Activated naive CD4-positive, alpha-beta T cell treated with anti-CD3 and anti-CD28 coated beads, Interleukin-2, amount 10 ng/mL, durations not matched to agents 7 days and 5 days (primary cell): ENCODE results near the gene LLPH.

Experiments
- CTCF ChIA-PET: fragments of 350-600 bp; sonication (Branson Sonifier 250); formaldehyde crosslinking; loops from one replicate; lab custom pipeline; 2021; ENCODE audit warnings: antibody characterized with exemption; lab: Charles Lee
- DNase-seq: peaks from one replicate; pipeline ENCODE4 v3.0.0-alpha.2; 2020
- H3K27ac Mint-ChIP-seq: one replicate; pipeline ENCODE4 v1.8.0; 2021; ENCODE audit warnings: mild to moderate bottlenecking, moderate library complexity, mixed read lengths
- H3K27me3 Mint-ChIP-seq: one replicate; pipeline ENCODE4 v1.8.0; 2021; ENCODE audit warnings: mild to moderate bottlenecking, mixed read lengths
- H3K36me3 Mint-ChIP-seq: one replicate; pipeline ENCODE4 v1.8.0; 2021; ENCODE audit warnings: mixed read lengths
- H3K4me1 Mint-ChIP-seq: one replicate; pipeline ENCODE4 v1.8.0; 2021; ENCODE audit warnings: mixed read lengths
- H3K4me3 Mint-ChIP-seq: one replicate; pipeline ENCODE4 v1.8.0; 2021; ENCODE audit warnings: mild to moderate bottlenecking, moderate library complexity, mixed read lengths
- H3K9me3 Mint-ChIP-seq: one replicate; pipeline ENCODE4 v1.8.0; 2021; ENCODE audit warnings: mixed read lengths

Gene LLPH

GRCh38 chr12:66103016-66103913, 27.3 kb downstream of the LLPH start:
- DNase-seq = no peak
- H3K27me3 Mint-ChIP-seq = peaks cover 31% of the 10 kb centered on the region
- H3K4me1 Mint-ChIP-seq = peaks cover 2% of the 10 kb centered on the region
- no peak overlapping the region for H3K27ac Mint-ChIP-seq
- no peaks in the 10 kb centered on the region for H3K36me3 Mint-ChIP-seq
- CTCF ChIA-PET = interaction anchor here (0.5 to 2.2 kb wide), 2 partner anchors 19 to 555 kb away, joined by 5 to 7 read pairs; no protein-coding TSS in a partner anchor
- H3K4me3 Mint-ChIP-seq = no peak overlapping the region
- no peaks in the 10 kb centered on the region for H3K9me3 Mint-ChIP-seq

- peaks cover 10% of the 10 kb centered on the region for H3K27me3 Mint-ChIP-seq
- no peaks in the 10 kb centered on the region for H3K4me1 Mint-ChIP-seq
- no peak overlapping the region for H3K27ac Mint-ChIP-seq
- no peaks in the 10 kb centered on the region for H3K9me3 Mint-ChIP-seq
- H3K36me3 Mint-ChIP-seq = no peaks in the 10 kb centered on the region
- CTCF ChIA-PET = no interaction called here
- H3K4me3 Mint-ChIP-seq = no peak overlapping the region
- DNase-seq = no peak
Measured at GRCh38 chr12:66092559-66093269, 37.8 kb downstream of the LLPH start.

GRCh38 chr12:66090157-66090556, 40.4 kb downstream of the LLPH start:
- CTCF ChIA-PET = interaction anchor here (1.0 kb wide), 1 partner anchor 534 kb away, joined by 3 read pairs; no protein-coding TSS in a partner anchor

GRCh38 chr12:66087365-66087943, 43.1 kb downstream of the LLPH start:
- Mint-ChIP-seq H3K36me3 (no peaks in the 10 kb centered on the region), H3K9me3 (no peaks in the 10 kb centered on the region), H3K27ac (no peak overlapping the region), H3K4me1 (no peaks in the 10 kb centered on the region), H3K4me3 (no peak overlapping the region), H3K27me3 (peaks cover 5% of the 10 kb centered on the region)
- CTCF ChIA-PET = interaction anchor here (0.9 to 1.4 kb wide), 5 partner anchors 10 to 45 kb away, joined by 3 to 5 read pairs (median 3); no protein-coding TSS in a partner anchor
- DNase-seq = peak; percentile 71

More at GRCh38 chr12:66090157-66090556, 40.4 kb downstream of the LLPH start:
- Mint-ChIP-seq H3K4me1 (no peaks in the 10 kb centered on the region), H3K36me3 (no peaks in the 10 kb centered on the region), H3K4me3 (no peak overlapping the region), H3K9me3 (no peaks in the 10 kb centered on the region), H3K27me3 (peaks cover 5% of the 10 kb centered on the region), H3K27ac (no peak overlapping the region)
- DNase-seq = no peak

- CTCF ChIA-PET = interaction anchor here (0.6 kb wide), 1 partner anchor 1198 kb away, joined by 3 read pairs; no protein-coding TSS in a partner anchor
- no peak for DNase-seq
- Mint-ChIP-seq H3K4me3 (no peak overlapping the region), H3K9me3 (no peaks in the 10 kb centered on the region), H3K36me3 (no peaks in the 10 kb centered on the region), H3K27ac (no peak overlapping the region), H3K27me3 (peaks cover 5% of the 10 kb centered on the region), H3K4me1 (no peaks in the 10 kb centered on the region)
Measured at GRCh38 chr12:66085998-66086397, 44.6 kb downstream of the LLPH start.

GRCh38 chr12:66085213-66085612, 45.3 kb downstream of the LLPH start:
- no peak for DNase-seq
- Mint-ChIP-seq H3K4me3 (no peak overlapping the region), H3K27ac (no peak overlapping the region), H3K9me3 (no peaks in the 10 kb centered on the region), H3K4me1 (no peaks in the 10 kb centered on the region), H3K36me3 (no peaks in the 10 kb centered on the region), H3K27me3 (peaks cover 4% of the 10 kb centered on the region)
- CTCF ChIA-PET = interaction anchor here (1.0 to 1.7 kb wide), 3 partner anchors 19 to 529 kb away, joined by 3 to 7 read pairs (median 3); no protein-coding TSS in a partner anchor

GRCh38 chr12:66083766-66084165, 46.8 kb downstream of the LLPH start:
- Mint-ChIP-seq H3K27ac (no peak overlapping the region), H3K4me1 (no peaks in the 10 kb centered on the region), H3K27me3 (peaks cover 4% of the 10 kb centered on the region), H3K36me3 (no peaks in the 10 kb centered on the region), H3K4me3 (no peak overlapping the region), H3K9me3 (no peaks in the 10 kb centered on the region)
- CTCF ChIA-PET = interaction anchor here (1.7 kb wide), 1 partner anchor 21 kb away, joined by 7 read pairs; no protein-coding TSS in a partner anchor
- no peak for DNase-seq

GRCh38 chr12:66082744-66083143, 47.8 kb downstream of the LLPH start:
- no peak overlapping the region for H3K27ac Mint-ChIP-seq
- H3K27me3 Mint-ChIP-seq = peaks cover 9% of the 10 kb centered on the region
- H3K9me3 Mint-ChIP-seq = no peaks in the 10 kb centered on the region
- H3K4me3 Mint-ChIP-seq = no peak overlapping the region
- no peak for DNase-seq
- CTCF ChIA-PET = no interaction called here
- H3K4me1 Mint-ChIP-seq = no peaks in the 10 kb centered on the region
- no peaks in the 10 kb centered on the region for H3K36me3 Mint-ChIP-seq

GRCh38 chr12:66080791-66081190, 49.8 kb downstream of the LLPH start:
- H3K27ac Mint-ChIP-seq = no peak overlapping the region
- H3K4me3 Mint-ChIP-seq = no peak overlapping the region
- H3K4me1 Mint-ChIP-seq = no peaks in the 10 kb centered on the region
- CTCF ChIA-PET = no interaction called here
- H3K27me3 Mint-ChIP-seq = peaks cover 13% of the 10 kb centered on the region
- no peaks in the 10 kb centered on the region for H3K9me3 Mint-ChIP-seq
- no peak for DNase-seq
- no peaks in the 10 kb centered on the region for H3K36me3 Mint-ChIP-seq

- no peak overlapping the region for H3K4me3 Mint-ChIP-seq
- no peak overlapping the region for H3K27ac Mint-ChIP-seq
- peaks cover 15% of the 10 kb centered on the region for H3K27me3 Mint-ChIP-seq
- no peaks in the 10 kb centered on the region for H3K36me3 Mint-ChIP-seq
- DNase-seq = no peak
- CTCF ChIA-PET = interaction anchor here (1.1 kb wide), 1 partner anchor 10 kb away, joined by 5 read pairs; no protein-coding TSS in a partner anchor
- no peaks in the 10 kb centered on the region for H3K9me3 Mint-ChIP-seq
- H3K4me1 Mint-ChIP-seq = no peaks in the 10 kb centered on the region
Measured at GRCh38 chr12:66077542-66077941, 53.0 kb downstream of the LLPH start.

GRCh38 chr12:66074561-66074960, 56.0 kb downstream of the LLPH start:
- no peaks in the 10 kb centered on the region for H3K9me3 Mint-ChIP-seq
- H3K4me3 Mint-ChIP-seq = no peak overlapping the region
- H3K27me3 Mint-ChIP-seq = peaks cover 15% of the 10 kb centered on the region
- CTCF ChIA-PET = no interaction called here
- H3K4me1 Mint-ChIP-seq = no peaks in the 10 kb centered on the region
- no peak overlapping the region for H3K27ac Mint-ChIP-seq
- no peak for DNase-seq
- no peaks in the 10 kb centered on the region for H3K36me3 Mint-ChIP-seq

GRCh38 chr12:66072566-66072965, 58.0 kb downstream of the LLPH start:
- Mint-ChIP-seq H3K4me1 (no peaks in the 10 kb centered on the region), H3K27me3 (peaks cover 10% of the 10 kb centered on the region), H3K4me3 (no peak overlapping the region), H3K9me3 (no peaks in the 10 kb centered on the region), H3K27ac (no peak overlapping the region), H3K36me3 (no peaks in the 10 kb centered on the region)
- DNase-seq = no peak
- CTCF ChIA-PET = no interaction called here

- no peaks in the 10 kb centered on the region for H3K4me1 Mint-ChIP-seq
- H3K27ac Mint-ChIP-seq = no peak overlapping the region
- H3K9me3 Mint-ChIP-seq = no peaks in the 10 kb centered on the region
- H3K27me3 Mint-ChIP-seq = peaks cover 10% of the 10 kb centered on the region
- no peaks in the 10 kb centered on the region for H3K36me3 Mint-ChIP-seq
- CTCF ChIA-PET = no interaction called here
- no peak for DNase-seq
- no peak overlapping the region for H3K4me3 Mint-ChIP-seq
Measured at GRCh38 chr12:66072135-66072534, 58.4 kb downstream of the LLPH start.

GRCh38 chr12:66071549-66071948, 59.0 kb downstream of the LLPH start:
- Mint-ChIP-seq H3K27me3 (peaks cover 10% of the 10 kb centered on the region), H3K4me3 (no peak overlapping the region), H3K9me3 (no peaks in the 10 kb centered on the region), H3K4me1 (peaks cover 2% of the 10 kb centered on the region), H3K36me3 (no peaks in the 10 kb centered on the region), H3K27ac (no peak overlapping the region)
- CTCF ChIA-PET = no interaction called here
- DNase-seq = no peak
